Measurements from ENCODE around the gene MFSD6. TPM values are rescaled to one million over a fixed set of nuclear protein-coding genes. Genes with fewer than 3 reads are reported as not detected.

Gene MFSD6
- polyA plus RNA-seq, 1 of the 3 experiments (the other 2 are of a cell fraction) = 15.1 TPM

- no peak overlapping the region for H3K9ac ChIP-seq
- no peak overlapping the region for H3K4me2 ChIP-seq
- DNase-seq = no peak
- H3K79me2 ChIP-seq (ENCODE audit: insufficient read depth) = no peaks in the 10 kb centered on the region
- H3K9me2 ChIP-seq = no peaks in the 10 kb centered on the region
- POLR2A ChIA-PET = no interaction called here
- H3F3A ChIP-seq (replicated peaks; ENCODE audit: insufficient read depth) = no peaks in the 10 kb centered on the region
- no peaks in the 10 kb centered on the region for H3K36me3 ChIP-seq (replicated peaks in 1 of 2; ENCODE audit: control insufficient read depth in 1 of 2, insufficient read depth in 2 of 2, low read length in 1 of 2)
- no peak overlapping the region for H3K4me3 ChIP-seq (ENCODE audit: low read depth in 2 of 2, low read length in 1 of 2)
- H3K4me1 ChIP-seq (ENCODE audit: control insufficient read depth in 1 of 2, insufficient read depth in 2 of 2, low read depth in 1 of 2, low read length in 1 of 2) = peaks cover 8 to 9% of the 10 kb centered on the region in 2 experiments; a peak in 3 of 4 replicates
- WGBS (ENCODE audit: low lambda C conversion rate) = 87% methylated on average over 9 of the region's 9 CpGs
- no peak for TF ChIP-seq REST (IDR thresholded peaks at IDR 0.05; ENCODE audit: low read depth, low read length)
- TF ChIP-seq SMC3 (IDR thresholded peaks at IDR 0.05; ENCODE audit: low read depth, low read length) = no peak
- no peak for TF ChIP-seq EZH2phosphoT487 (IDR thresholded peaks at IDR 0.05; ENCODE audit: borderline replicate concordance, low read depth)
- TF ChIP-seq EP300 (IDR thresholded peaks at IDR 0.05; ENCODE audit: borderline replicate concordance in 1 of 2, low read depth in 1 of 2, low read length in 1 of 2) = no peak
- TF ChIP-seq TCF12 (IDR thresholded peaks at IDR 0.05) = no peak
- no peak for TF ChIP-seq USF1 (IDR thresholded peaks at IDR 0.05; ENCODE audit: borderline replicate concordance, low read depth)
- no peak for TF ChIP-seq SIN3A (IDR thresholded peaks at IDR 0.05; ENCODE audit: borderline replicate concordance, low read depth, low read length)
- no peak for TF ChIP-seq MAX (IDR thresholded peaks at IDR 0.05; ENCODE audit: low read depth)
- no peak for TF ChIP-seq GATA2 (CRISPR knock-in tag; IDR thresholded peaks at IDR 0.05)
- no peak for TF ChIP-seq FOSL2 (IDR thresholded peaks at IDR 0.05; ENCODE audit: borderline replicate concordance, low read depth)
- no peak for TF ChIP-seq POLR2AphosphoS5 (IDR thresholded peaks at IDR 0.05; ENCODE audit: low read depth, low read length)
- TF ChIP-seq FOXJ3 (CRISPR knock-in tag; IDR thresholded peaks at IDR 0.05) = no peak
- TF ChIP-seq NFIC (IDR thresholded peaks at IDR 0.05; ENCODE audit: borderline replicate concordance) = no peak
- TF ChIP-seq IRF3 (IDR thresholded peaks at IDR 0.05; ENCODE audit: low read depth, low read length) = no peak
- TF ChIP-seq TAF1 (IDR thresholded peaks at IDR 0.05; ENCODE audit: borderline replicate concordance, low read depth, low read length) = no peak
- H2AFZ ChIP-seq (ENCODE audit: low read depth) = no peak overlapping the region
- H3K27ac ChIP-seq (ENCODE audit: low read depth in 2 of 2, low read length in 1 of 2) = no peak overlapping the region
- no peaks in the 10 kb centered on the region for H4K20me1 ChIP-seq (ENCODE audit: insufficient read depth)
- H3K27me3 ChIP-seq (ENCODE audit: insufficient read depth) = no peaks in the 10 kb centered on the region
- CTCF ChIA-PET = interaction anchor here (0.7 to 1.9 kb wide), 4 partner anchors 10 to 245 kb away, joined by 3 to 4 read pairs (median 3); no protein-coding TSS in a partner anchor
- no peaks in the 10 kb centered on the region for H3K9me3 ChIP-seq
These were observed 9.1 kb downstream of the MFSD6 start for GRCh38 chr2:190417045-190417842.
